ENCODE data around the gene RAVER2.
A peak's percentile ranks its signal among the peaks of the same experiment; 100 is the strongest.
"Not testable (repeated sequence)": the region's sequence is repeated elsewhere in the genome, so short reads cannot be mapped to it uniquely, and the experiment has no call there.

The RAVER2 gene

DNA sequence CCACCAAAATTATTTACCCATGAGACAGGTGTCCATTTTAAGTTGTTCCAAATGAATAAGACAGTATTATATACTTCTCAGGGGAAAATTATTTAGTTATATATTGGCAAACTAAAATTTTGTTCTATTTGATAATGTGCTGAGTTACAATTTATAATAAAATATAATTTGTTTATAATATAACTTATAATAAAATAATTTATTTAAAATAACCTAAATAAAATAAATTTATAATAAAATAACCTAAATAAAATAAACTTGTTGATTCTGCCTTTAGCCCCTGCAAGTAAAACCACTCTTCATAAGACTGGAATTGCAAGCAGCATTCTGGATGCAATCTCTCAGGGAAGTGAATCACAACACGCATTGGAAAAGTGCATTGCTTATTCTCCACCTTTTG lies 69.6 kb downstream of the RAVER2 start:
- DNase-seq (ENCODE audit: low read depth, low spot score): no peak

DNA sequence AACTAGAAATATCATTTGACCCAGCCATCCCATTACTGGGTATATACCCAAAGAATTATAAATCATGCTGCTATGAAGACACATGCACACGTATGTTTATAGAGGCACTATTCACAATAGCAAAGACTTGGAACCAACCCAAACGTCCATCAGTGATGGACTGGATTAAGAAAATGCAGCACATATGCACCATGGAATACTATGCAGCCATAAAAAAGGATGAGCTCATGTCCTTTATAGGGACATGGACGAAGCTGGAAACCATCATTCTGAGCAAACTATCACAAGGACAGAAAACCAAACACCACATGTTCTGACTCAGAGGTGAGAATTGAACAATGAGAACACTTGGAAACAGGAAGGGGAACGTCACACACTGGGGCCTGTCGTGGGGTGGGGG lies 72.5 kb downstream of the RAVER2 start:
- not testable (repeated sequence) for DNase-seq (ENCODE audit: low read depth, low spot score)

DNA sequence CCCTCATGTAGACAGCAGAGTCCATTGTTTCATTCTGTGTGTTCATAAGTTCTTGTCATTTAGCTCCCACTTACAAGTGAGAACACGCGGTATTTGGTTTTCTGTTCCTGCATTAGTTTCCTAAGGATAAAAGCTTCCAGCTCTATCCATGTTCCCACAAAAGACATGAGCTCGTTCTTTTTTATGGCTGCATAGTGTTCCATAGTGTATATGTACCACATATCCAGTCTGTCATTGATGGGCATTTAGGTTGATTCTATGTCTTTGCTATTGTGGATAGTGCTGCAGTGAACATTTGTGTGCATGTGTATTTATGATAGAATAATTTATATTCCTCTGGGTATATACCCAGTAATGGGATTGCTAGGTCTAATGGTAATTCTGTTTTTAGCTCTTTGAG lies 75.7 kb downstream of the RAVER2 start:
- not testable (repeated sequence) for DNase-seq (ENCODE audit: low read depth, low spot score)

DNA sequence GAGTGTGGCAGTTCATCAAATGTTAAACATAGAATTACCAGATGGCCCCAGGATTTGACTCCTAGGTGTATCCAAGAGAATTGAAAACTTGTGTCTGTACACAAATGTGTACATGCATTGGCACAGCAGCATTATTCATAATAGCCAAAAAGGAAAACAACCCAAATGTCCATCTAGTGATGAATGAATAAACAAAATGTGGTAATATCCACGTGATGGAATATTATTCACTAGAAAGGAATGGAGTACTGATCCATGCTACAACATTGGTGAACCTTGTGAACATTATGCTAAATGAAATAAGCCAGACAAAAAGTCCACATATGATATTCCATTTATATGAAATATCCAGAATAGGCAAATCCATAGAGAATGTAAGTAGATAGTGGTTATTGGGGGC lies 77.7 kb downstream of the RAVER2 start:
- no peak for DNase-seq (ENCODE audit: low read depth, low spot score)

DNA sequence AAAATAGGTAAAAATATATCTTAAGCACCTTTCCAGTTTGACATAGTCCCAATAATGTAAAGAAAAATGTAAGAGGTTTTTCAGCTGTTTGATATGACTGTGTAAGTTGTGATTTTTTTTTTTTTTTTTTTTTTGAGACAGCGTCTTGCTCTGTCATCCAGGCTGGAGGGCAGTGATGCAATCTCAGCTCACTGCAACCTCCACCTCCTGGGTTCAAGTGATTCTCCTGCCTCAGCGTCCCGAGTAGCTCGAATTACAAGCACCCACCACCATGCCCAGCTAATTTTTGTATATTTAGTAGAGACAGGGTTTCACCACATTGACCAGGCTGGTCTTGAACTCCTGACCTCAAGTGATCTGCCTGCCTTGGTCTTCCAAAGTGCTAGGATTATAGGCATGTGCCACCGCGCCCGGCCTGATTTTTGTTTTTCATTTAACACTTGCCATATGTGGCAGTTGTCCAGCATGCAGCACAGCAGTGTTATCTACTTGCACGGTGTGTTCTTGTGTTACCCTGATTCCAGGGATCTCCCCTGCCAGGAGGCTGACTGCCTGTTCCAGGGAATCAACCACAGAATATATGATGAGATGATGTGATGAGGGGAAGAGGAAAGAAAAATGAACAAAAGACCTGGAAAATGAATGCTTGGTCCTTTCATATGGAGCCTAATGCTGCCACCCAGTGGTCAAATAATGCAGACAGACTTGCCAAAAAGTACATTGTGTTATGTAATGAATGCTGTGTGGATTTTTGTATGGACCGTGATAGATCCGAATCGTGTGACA lies 79.0 kb downstream of the RAVER2 start:
- peak; percentile 31 for DNase-seq (ENCODE audit: low read depth, low spot score)

DNA sequence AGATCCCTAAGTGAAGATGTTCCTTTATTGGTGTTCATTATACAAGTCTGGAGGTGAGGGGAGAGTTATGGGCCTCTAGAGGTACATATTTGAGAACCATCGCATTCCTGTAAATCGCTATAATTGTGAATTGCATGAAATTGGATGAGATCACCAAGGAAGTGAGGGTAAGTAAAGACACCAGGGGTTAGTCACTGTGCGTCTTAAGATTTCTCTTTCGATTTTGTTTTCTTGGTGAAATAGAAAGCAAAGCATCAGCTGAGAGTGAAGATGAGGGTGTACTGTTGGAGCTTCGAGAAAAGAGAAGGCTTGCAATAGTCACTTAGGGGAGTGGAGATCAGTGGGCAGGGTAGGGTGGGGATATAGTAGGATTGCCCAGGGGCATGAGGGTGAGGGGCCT lies 82.1 kb downstream of the RAVER2 start:
- no peak for DNase-seq (ENCODE audit: low read depth, low spot score)

DNA sequence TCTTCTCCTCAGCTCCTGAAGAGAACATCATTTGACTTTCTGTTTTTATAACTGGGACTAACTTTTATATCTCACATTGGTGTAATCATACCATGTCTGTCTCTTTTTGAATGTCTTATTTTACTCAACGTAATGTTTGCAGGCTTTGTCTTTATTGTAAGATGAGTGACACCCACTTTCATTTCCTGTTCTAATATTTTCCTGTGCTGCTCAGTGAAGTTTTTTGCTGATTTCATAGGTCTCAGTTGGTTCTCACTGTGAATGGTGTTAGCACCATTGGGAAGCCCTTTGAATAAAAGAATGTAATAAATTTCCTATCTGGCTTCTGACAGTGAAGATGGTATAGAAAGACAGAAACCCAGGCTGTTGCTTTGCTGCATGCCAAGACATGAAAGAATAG lies 84.0 kb downstream of the RAVER2 start:
- no peak for DNase-seq (ENCODE audit: low read depth, low spot score)

DNA sequence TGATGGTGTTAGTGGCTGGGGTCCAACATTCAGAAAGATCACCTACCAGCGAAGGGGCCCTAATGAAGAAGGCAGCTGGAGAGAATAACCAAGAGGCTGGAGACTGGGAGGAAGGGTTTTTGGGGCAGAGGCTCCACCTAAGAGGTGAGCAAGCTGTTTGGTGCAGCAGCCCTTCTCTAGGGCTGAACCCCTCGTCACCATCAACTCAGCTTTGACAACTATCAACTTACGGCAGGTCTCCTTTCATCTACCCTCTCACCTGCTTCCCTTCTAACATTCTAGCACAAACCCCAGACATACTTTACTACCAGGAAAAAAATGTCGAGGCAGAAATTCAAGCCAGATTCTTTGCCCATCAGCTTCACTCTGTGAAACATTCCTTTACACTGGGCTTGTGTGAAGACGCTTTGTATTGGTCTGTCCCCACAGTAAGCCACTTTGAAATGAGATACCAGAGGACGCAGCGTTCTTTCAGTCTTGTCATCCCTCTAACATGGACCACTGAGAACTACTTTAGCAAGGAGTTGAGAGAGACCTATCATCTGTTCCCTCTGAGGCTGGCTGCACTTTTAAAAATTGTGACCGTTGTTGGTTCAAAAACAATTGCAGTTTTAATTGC lies 84.6 kb downstream of the RAVER2 start:
- no peak for DNase-seq (ENCODE audit: low read depth, low spot score)

DNA sequence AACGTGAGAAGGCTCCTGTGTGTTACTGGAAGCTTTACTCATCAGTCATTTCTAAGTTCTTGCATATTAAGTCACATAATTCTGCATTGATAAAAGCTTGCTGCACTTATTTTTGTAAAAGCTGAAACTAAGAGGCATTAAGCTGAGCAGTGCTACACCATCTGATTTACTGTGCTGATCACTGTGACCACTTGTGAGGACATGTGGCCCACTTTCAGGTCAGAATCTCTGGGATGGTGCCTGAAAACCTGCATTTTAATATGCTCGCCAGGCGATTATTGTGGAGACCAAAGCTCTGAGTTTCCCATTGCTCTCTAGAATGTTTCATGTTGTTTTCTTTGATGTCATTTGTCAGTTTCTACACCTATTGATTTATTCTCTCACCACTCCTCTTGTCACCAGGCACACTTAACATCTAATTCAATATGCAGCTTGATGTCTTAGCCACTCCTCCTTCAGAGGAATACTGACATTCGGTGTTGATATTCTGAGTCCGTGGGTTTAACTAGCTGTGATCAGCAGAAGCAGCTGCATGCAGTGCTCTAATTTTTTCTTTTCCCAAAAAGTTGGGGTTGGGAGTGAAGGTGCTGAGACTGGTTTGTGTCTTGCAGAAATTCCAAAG lies 85.3 kb downstream of the RAVER2 start:
- no peak for DNase-seq (ENCODE audit: low read depth, low spot score)

DNA sequence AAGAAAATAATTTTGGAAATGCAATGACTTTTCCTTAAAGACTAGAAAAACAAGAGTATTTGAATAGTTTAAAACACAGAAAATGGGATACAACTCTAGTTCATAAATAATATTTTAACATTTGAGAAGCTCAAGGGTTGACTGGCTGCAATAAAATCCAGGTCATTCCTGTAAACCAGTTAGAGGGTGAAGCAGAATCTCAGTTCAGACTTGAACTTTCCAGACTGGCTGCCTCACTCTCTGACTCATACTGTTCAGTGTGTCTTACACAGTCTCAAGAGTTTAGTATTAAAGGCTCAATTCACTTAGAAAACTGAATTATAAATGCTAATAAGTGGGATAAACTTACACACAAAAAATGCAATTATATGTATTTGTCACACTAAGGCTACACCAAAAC lies 89.9 kb downstream of the RAVER2 start:
- no peak for DNase-seq (ENCODE audit: low read depth, low spot score)

DNA sequence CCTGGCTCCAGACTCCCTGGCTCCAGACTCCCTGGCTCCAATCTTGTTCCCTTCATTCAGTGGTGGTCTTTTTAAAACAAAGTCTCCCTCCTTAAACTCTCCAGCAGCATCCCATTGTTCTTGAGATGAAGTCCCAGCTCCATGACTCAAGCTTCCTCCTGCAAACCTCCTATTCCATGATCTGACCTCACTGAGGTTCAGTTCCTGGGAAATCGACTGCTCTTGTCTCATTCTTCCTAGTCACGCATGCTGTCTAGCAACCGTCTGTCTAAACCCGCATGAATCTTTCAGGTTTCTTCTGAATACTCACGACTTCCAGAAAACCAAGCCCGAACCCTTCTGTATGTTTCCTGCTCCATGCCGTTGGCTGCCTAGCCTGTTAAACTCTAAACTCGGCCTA lies 91.9 kb downstream of the RAVER2 start:
- no peak for DNase-seq (ENCODE audit: low read depth, low spot score)

DNA sequence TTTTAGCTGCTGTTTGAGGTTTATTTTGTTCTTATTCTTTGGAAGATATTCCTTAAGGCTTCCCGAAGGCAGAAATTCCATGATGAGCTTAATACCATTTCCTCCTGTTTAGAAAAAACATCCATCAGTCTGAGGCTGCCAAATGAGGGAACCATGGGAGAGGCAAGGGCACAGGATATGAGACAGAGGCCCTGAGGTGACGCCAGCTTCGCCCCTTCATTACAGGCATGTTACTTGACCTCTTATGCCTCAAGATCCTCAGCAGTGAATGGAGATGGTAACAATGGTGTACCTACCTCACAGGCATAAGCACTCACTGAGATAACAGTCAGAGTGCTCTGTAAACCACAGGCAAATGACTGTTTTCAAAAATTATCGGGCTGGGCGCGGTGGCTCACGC lies 93.6 kb downstream of the RAVER2 start:
- no peak for DNase-seq (ENCODE audit: low read depth, low spot score)

DNA sequence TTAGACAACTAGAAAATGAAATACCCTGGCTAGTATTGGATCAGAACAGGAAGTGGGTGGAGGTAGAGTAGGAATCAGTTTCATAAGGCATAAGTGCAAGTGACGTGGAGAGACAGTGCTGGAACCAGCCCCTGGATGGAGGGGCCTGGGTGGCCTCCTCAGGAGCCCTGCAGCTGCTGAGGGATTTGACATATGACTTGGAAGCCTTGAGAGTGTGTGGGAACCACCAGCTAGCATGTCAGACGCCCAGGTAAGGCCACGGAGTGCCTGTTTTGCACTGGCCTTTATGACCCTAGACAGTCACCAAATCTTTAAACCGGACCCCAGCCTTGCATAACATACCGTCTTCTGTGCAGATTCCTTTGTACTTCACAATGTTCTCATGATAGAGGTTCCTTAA lies 94.4 kb downstream of the RAVER2 start:
- DNase-seq (ENCODE audit: low read depth, low spot score): no peak

DNA sequence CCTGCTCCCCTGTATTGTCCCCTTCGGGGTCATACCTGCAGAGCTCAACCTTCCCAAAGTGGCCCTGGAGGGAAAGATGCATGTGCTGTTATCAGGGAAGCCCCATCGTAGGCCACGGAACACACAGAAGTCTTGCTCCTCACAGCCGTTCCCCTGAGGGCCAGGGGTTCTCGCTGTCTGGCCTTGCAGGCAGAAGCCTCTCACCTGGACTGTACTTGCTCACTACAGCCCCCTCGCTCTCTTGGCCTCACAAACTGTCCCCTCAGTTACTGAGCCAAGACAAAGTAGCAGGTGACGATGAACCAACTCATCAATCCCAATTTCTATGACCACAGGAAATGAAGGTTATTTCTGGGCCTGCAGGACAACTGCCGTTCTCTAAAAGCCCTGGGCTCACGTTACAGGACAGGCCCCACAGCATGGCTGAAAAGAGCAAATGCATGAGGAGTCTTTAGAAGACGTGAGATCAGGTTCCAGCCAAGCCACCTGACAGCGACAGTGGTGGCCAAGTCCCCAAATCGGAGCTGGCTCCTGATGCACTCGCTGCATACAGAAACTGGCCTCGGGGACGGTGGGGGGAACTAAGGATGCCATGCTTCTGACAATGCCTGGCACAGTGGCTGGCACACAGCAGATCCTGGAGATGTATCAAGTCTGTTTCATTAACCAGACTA lies 95.0 kb downstream of the RAVER2 start:
- DNase-seq (ENCODE audit: low read depth, low spot score): no peak

DNA sequence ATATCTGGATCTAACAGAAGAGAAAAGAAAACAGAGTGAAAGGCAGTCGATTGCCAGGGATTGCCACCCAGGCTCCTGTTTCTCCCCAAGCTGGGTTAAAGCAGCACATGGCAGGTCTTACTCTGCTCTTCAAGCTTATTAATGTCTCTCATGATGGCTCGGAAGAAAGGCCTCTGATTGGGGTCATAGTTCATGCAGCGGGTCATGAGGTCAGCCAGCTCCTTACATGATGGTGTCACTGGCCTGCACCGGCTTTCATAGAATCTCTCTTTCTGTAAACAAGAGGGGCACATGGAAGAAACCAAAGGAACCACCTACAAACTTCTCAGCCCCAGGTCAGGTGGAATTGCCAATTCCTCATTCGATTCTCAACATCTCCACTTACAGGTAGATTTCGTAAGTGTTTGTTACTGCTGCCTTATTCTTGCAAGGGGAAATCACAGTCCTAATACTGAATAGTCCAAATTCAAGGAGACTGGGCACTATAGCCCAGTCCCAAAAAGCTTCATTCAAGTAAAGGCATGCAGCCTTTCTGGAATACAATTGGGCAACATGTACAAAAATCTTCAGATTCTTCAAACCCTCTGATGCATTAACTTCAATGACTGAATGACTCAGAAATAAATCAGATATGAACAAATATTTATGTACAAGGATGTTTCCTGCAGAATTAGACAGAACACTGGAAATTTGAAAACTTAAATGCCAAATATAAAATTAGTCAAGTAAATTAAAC lies 96.6 kb downstream of the RAVER2 start:
- DNase-seq (ENCODE audit: low read depth, low spot score): no peak

DNA sequence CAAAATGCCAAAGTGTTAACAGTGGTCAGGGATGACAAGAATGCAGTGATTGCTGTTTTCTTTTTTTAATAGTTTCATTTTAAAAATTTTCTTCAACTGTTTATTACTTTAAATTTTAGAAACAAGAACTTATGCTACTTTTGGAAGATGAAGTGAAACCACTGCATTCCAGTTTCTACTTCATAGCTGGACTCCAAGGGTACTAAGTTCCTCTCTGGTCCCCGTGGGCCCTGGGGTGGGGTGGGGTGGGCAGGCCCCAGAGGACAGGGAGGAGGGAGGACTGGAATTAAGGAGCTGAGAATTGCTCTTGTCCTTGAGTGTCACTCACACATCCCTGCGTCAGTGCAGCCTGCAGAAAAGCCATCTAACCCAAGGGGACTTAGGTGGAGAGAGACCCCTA lies 97.3 kb downstream of the RAVER2 start:
- DNase-seq (ENCODE audit: low read depth, low spot score): no peak

DNA sequence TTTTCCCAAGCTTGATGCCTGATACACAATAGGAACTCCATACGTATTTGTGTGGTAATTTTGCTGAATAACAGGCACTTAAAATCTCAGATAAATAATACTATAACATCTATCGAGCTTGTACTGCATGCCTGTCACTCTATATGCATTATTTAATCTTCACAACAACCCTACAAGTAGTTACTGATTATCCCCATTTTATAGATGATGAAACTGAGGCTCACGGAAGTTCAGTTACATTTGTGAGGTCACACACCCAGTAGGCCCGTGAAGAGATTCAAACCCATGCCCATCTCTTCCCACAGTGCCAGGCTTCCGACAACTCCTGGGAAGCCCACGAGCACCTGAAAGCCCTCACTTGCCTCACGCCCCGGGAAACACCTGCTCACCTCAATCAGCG lies 98.8 kb downstream of the RAVER2 start:
- no peak for DNase-seq (ENCODE audit: low read depth, low spot score)

DNA sequence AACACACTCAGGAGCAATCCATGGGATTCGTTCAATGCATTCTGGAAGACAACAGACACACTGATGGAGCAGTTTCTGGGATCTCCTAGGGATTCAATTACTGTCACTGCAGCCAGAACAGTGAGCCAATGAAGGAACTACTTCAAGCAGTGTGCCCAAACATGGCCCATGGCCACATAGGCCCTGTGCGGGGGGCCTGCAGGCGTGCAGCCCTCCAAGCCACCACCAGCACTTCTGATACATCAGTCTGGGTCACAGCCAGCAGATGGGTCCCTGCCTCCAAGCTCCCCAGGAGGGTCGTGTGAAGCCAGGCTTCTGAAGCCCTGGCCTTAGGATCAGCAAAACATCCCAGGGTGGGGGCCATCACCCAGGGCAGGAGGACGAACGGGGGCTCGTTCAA lies 99.3 kb downstream of the RAVER2 start:
- DNase-seq (ENCODE audit: low read depth, low spot score): no peak

DNA sequence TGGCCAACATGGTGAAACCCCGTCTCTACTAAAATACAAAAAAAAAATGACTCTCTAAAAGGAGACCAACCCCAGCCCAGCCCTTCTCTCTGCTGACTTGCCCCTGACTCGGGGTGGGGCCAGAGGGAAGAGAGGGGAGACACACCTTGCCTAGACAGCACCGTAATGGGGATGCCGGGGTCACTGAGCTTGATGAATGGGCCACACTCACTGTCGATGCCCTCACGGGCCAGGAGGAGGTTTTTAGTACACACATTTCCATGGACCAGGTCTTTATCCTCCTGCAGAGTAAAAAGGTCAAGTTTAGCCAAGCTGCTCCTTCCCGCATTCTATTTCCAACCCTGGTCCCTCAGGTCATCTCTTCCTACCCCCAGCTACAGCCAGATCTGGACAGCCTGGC lies 99.7 kb downstream of the RAVER2 start:
- DNase-seq (ENCODE audit: low read depth, low spot score): no peak

DNA sequence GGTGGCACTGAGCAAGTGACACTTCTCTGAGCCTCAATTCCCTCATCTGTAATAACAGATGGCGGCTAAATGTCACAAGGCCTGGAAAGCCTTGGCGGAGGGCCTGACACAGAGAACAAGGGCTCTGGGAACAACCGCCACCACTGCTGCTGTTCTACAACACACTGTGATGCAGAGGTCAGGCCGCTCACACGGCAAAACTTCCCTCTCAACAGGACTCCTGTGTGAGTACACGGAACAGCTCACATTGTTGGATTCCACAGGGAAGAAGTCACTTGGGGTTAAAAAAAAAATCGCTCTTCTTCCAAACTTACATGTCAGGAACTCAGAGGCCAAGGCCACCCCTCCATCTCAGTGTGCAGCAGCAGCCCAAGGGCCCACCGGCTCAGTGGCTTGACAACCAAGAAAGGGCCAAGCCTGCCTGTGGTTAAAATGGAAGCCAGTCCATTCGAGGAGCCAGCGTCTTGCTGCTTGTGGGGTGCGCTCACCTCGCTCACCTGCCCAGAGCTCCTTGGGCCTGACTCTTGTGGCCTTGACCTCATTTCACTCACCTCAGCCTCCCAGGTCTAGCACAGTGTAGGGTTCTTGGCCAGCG lies 101.1 kb downstream of the RAVER2 start:
- peak; percentile 53 for DNase-seq (ENCODE audit: low read depth, low spot score)
